NCI-H1694 (cell line): Measurements from ENCODE around the gene AIFM1.

ENCODE experiments used
- DNase-seq: peaks from one replicate; lab custom pipeline; 2025; lab: John Stamatoyannopoulos, UW

AIFM1 gene

DNA sequence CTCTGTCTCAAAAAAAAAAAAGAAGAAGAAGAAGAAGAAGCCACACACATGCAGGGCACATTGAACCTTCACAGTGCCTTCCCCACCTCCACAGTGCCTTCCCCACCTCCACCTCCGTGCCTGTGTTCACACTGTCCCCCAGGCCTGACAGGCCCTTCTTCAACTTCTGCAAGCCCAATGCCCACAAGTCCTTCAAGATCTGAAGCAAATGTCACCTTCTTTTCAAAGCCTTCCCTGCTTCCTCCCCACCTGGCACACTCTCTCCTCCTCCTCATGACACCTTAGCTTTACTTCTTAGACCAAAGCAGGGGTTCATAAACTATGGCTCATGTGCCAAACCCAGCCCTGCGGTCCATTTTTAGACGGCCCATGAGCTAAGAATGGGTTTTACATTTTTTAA lies 75.3 kb downstream of the AIFM1 start:
- no peak for DNase-seq

DNA sequence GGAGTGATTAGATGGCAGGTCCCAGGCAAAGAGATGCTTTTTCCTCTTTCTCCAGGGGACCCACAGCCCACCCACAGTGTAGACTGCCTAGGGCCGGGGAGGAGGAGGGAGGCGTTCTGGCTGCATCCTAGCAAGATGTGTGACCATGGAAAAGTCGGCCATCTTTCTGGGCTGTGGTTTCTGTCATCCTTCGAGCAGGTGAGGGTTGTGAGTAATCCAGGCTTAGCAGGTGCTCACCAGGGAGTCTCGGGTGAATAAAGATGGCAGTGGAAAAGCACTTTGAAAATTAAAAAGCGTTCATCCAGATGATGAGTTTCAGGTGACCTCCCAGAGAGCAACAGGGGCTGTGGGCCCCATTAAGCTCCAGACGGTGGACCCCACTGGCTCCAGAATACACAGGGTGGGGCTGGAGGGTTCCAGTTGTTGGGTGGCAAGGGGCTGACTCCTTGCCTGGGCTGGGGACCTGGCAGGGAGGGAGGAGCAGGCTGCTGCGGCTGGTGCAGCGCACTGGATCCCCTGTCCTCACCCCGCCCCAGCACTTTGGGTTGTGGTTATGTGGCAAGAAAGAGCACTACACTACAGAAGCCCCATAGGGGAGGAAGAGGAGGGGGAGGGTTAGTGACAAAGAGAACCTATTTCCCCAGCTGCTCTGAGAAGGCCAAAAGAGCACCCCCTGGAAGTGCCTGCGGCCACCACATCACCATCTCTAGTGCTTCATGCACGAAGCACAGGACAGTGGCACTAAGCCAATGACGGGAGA lies 79.0 kb downstream of the AIFM1 start:
- DNase-seq = no peak

DNA sequence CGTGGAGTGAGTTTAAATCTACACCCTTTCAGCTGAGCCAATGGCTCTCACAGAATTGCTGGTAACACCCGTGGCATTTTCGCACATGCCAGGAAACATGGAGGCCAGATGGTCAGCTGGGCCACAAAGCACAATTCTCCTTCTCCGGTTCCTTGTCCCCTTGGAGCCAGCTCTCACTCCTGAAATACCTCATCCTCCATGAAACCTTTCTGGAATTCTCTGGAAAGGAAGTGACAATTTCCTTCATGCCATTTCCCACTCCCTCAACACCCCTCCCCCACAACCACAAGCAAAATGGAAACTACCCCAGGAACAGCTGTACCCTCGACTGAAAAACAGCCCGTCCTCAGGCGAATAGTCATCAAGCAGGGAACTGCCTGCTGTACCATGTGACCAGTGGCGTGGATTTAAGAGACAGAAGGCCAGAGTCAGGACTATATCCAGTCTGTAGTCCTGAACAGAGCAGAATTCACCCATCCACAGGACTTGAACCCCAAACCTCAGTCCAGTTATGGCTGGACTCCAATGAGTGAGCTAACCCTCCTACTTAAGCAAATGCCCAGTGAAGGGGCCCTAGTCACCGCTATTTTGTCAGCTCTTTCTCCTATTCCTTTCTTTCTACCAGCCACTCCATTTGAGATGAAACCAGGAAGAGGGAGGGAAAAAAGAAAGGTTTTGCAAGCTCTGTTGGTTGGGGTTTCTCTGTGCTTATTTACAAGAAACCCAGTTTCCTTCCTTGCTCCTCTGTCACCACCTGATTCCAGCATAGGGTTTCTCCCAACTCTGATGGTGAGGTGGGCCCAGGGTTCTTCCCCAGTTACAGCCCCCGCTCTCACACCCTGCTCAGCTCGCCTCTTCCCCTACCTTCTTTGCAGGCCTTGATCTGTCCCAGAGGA lies 79.8 kb downstream of the AIFM1 start:
- DNase-seq = no peak

DNA sequence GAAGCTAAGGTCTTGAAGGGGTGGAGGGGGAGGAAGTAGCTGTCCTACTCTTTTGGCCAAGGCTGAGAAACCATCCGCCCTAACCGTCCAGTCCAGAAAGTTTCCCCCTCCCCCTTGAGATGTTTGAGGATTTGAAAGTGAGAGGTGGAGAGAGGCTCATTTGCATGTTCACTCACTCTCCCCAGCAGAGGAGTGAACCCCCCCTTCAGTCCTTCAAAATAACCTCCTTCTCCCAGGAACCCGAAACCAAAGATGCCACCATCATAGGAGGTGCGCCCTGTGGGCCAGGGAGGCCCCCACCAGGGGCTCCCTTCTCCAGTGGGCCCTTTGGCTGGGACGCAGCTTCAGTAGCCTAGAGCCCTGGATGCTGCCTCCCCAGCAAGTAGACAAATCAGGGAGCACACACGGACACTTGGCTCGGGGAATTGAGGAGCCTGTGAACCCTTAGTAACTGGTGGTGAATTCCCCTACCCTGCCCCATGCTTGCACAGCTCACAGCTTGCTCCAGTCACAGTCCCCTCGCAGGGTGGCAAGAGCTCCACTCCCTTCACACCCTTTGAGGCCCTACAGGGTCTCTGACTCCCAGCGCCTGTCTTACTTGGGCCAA lies 80.9 kb downstream of the AIFM1 start:
- no peak for DNase-seq

DNA sequence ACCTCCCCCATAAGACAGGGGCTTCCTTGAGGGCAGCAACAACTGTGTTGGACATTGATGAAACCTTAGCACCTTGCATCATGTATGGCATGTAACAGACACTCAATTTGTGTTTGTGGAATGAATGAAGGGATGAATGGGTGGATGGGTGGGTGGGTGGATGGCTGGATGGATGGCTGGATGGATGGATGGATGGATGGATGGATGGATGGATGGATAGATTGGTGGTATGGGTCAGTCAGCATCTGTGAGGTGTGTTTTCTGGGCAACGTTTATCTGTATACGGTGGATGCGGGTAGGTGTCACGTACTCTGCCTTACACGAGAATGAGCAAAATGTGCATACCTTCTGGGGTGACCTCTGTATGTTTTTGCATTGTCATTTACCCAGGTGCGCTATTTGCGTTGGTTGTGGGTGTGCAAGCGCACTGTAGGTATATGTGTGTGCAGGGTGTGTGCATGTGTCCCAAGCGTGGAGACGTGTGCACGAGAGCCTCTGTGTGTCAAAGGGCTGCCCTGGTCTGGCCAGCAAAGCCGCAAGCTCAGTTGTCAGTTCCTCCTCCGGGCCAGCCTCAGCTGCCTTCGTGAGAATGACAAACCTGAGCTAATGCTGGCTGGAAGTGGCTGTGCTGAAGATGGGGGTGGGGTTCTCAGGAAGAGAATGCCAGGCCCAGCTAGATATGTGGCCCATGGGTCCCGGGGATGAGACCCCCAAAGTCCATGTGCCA lies 81.8 kb downstream of the AIFM1 start:
- no peak for DNase-seq

DNA sequence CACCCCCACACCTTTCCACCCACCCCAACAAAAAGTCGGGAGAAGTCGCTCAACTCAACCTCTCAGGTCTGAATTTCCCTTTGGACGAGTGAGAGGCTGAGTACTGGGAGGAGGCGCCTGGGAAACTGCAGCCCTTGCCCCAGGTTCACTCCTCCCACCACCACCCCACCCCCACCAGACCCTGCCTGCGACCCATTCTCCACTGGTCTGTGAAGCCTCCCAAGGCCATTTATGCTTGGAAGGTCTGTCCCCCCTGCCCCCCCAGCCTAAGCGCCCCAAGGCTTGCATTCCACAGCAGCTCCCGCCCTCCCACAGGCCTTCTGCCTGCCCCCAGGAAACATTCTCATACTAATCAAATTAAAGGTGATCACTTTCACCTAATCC lies 82.5 kb downstream of the AIFM1 start:
- no peak for DNase-seq

DNA sequence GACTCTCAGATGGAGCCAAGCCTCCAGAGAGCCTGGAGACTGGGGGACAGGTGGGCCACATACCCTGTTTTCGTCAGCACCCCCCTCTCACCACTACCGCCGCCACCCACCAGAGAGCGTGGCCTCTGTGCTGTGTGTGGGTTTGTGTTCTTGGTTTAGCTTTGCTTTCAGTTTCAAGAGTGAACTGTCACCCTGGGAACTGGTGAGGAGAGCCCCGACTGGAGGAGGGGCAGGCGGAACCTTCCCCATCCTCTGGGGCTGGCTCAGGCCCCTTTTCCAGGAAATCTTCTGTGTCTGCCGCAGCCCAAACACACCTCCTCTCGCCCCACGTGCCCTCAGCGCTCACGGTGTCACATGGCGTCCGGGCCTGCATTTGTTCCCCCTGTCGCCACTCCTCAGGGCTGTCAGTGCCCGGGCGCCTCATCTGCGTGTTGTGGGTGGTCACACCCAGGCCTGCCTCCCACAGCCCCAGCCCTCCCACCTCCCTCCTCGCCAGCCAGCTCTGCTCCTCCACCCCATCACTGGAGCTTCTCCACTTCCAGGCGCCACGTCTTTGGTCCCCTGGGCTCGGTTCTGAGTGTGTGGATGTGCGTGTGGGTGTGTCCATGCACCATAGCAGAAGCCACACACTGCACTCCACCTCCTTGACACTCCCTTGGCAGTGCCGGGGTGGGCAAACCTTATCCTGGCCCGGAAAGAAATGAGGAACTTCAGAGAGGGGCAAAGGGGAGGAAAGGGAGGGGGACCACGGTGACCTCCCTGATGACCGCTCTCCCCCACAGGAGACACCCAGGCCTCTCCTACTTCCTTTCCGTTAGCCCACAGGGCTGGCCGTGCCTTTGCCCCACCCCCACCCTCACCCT lies 83.2 kb downstream of the AIFM1 start:
- no peak for DNase-seq

DNA sequence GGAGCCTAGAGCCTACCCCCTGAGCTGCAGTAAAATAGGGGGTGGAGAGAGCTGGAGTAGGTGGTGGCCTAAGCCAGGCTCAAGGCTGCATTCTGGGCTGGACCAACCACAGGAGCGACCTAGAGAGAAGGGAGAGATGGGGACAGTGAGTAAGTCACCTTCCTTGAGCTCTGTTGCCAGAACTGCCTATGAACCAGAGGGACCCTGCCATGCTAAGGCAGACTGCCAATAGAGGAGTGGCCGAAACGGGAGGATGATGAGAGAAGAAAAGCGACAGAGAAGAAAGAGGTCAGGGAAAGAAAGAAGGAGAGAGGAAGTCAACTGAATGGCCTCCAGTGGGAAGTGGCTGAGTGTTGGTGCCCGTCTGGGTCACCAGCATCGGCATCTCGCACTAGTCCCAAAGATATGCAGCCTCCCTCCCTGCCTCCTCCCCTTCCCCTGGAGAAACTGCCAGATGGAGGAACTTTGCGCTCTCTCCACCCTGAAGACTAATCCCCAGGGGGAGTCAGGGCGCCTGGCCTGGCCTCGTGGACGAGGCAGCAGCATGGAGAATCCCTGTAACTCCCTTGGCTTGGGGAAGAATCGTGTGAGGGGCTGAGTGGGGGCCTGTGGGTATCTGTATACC lies 84.1 kb downstream of the AIFM1 start:
- no peak for DNase-seq

DNA sequence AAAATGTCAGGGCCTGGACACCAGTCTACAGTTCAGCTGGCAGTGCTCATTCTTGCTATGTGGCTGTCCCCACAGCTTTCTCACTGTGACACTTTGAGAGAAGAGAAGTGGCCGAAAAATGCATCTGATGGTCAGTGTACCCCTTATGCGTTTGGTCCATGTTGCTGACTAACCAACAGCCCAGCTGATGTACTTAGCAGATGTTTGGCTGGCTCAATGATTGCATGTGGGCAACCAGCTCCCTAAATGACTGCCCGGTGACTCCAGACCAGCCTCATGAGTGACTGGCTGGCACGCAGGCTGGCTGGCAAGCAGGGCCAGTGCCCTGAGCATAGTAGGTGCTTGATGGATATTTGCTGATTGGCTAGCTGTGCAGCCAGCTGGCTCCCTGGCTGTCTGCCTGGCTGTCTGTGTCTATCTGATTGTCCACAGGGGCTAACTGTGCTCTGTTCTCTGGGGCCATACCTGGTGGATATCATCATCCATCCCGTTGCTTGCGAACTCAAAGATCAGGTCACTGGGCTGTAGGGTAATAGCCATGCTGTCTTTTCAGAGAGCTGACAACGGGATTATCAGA lies 84.8 kb downstream of the AIFM1 start:
- no peak for DNase-seq

DNA sequence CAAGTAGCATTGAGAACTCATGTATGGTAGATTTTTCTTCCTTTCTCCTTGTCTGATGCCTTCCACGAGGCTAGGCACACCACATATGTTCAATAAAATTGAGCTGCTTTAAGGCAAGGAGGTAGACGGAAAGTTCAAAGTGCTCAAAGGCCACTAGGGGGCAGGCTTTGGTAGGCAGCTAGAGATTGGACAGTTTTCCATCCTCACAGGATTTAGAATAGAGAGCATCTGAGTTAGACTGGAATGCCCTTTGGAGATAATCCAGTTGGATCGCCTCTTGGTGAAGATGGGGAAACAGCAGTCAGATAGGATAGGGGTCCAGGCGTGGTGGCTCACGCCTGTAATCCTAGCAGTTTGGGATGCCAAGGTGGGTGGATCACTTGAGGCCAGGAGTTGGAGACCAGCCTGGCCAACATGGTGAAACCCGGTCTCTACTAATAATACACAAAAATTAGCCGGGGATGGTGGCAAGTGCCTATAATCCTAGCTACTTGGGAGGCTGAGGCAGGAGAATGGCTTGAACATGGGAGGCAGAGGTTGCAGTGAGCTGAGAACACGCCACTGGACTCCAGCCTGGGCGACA lies 85.7 kb downstream of the AIFM1 start:
- peak; percentile 37 for DNase-seq
